ENCODE data around the gene CXCL1.
"Not testable (repeated sequence)": the region's sequence is repeated elsewhere in the genome, so short reads cannot be mapped to it uniquely, and the experiment has no call there.

CXCL1 gene

DNA sequence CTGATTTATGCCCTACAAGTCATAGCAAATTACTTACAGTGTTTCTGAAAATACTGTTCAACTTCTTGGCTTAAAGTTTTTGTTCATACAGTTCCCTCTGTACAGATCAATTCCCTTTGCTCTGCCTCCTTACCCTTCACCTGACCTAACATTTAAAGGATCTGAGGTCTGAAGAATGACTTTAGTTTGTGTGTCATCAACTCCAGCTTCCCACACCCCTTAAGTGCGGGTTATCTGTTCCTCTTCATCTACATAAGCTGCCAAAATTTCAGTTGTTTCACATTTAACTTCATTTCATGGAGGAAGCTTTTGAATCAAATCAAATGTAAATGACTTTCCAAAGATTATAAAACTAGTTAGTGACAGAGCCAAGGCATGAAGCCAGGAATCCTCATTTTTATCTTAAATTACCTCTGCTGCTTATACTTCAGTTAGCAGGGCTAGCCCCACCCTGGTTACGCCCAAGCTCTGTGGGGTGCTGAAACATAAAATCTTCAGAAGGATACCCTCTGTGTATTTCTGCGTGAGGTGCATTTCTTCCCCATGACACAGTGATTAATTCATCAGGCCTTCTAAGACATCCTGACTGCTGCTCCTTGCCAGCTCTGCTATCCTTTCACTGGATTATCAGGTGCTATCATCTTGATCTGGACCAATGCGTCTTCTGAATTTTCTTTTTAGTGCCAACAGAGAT, 16.5 kb downstream of the CXCL1 start:
- no peak for DNase-seq

DNA sequence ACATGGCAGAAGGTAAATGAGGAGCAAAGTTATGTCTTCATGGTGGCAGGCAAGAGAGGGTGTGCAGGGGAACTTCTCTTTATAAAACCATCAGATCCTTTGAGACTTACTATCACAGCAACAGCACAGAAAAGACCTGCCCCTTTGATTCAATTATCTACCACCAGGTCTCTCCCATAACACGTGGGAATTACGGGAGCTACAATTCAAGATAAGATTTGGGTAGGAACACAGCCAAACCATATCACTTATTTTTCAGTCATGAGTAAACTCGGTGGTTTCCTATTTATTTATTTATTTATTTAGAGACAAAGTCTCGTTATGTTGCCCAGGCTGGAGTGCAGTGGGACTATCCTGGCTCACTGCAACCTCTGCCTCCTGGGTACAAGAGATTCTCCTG, 22.1 kb downstream of the CXCL1 start:
- DNase-seq: no peak

DNA sequence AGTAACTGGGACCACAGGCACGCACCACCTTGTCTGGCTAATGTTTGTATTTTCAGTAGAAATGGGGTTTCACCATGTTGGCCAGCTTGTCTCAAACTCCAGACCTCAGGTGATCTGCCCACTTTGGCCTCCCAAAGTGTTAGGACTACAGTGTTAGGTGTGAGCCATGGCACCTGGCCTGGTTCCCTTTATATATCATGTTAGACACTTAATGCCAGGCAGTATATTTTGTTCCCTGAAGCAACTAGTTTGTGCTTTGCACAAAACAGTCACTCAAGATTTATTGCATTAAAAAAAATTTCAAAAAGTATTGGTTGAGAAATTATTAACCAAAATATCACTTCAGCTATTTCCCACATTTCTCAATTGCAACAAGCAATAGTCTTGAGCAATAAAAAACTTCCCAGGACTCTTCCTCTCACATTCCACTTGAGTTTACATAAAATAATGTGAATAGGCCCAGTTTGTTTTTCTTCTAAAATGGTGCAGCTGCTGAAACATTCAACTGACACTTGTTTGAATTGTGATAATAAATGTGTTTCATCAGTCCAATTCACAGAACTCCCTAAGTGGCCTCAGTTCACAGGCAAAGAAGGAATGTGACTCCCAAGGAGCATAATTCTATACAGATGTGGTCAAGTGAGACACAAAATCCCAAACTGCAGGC, 22.7 kb downstream of the CXCL1 start:
- DNase-seq: no peak

DNA sequence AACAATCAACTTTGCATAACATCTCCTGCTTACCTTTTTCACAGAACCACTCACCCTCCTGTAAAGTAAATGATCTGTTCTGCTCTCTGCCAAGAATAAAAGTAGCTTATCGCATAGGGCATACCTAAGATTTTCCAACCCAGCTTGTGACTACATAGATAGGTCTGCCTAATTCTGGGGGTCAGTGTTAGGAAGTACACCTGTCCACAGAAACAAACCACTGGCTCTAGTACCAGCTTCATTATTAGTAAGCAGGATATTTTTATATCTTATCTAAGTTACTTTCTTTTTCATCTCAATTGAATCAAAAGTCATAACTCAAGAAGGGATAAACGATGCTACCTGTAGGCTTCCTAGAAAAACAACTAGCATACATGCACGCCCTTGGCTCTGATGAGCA, 23.8 kb downstream of the CXCL1 start:
- DNase-seq: no peak

DNA sequence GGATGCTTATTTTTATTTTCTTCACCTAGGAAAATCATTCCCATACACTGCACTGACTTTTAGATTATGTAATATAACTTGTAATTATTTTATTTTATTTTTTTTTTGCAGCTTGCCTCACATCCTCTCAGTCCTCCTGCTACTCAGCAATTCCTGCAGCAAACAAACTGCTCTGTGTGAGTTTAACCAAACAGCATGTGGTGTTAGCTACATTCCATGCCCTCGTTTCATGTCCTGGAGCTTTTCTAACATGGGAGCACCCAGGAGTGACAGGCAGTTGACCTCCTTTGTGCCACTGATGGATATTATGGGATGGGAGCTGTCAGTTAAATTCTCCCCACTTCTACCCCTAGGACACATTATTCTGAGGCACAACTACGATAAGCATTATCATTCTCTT, 24.8 kb downstream of the CXCL1 start:
- no peak for DNase-seq

DNA sequence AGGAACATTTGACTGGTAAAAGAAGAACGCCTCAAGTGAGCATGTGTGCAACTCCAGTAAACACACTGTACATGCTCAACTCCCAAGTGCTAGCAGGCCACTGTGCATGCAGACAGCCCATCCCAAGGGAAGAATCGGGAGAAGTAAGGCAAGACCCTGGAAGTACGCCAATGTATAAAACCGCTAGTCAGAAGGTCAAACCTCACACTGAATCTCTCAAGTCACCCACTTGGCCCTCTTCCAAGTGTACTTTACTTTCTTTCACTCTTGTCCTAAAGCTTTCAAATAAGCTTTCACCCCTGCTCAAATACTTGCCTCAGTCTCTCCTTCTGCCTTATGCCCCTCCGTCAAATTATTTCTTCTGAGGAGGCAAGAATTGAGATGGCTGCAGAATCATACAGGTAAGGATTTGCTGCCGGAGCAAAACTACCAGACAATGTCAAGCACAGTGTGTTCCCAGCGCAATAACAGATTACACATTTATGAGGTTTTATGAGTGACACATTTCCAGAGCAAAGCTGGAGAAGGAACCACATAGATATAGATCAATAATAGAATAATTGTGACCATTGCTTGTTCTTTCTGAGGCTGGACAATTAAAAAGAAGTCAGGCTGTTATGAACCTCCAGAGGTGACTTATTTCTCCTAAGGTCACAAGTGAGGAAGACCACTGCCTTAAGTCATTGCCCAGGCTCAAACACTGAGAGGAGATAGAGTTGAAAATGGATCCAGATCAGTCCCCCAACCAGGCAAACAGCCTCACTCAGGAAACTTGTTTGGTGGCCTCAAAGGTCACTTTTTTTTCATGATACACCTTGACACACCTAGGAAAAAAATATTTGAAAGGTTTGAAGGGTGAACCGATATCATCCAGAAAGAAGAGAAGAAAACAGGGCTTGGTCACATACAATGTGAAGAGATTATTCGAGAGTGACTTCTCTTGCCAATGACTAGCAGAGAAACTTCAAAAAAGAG, 26.3 kb downstream of the CXCL1 start:
- no peak for DNase-seq

DNA sequence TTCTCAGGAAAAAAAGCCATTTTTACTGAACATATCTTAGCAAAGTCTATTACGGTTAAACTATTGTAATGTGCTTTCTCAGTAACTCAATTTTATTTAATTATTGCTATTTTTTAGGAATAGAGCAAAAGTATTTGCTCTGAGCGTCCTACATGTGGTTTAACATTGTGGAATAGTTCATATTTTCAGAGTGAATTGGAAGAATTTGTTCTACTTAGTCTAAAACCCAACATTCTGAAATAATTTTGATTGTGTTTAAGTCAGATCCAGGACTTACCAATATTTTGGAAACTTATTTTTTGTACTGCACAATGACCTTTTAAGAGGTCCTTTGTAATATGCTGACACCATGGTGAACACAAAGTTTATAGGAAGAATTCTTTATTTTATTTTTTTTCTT, 27.2 kb downstream of the CXCL1 start:
- no peak for DNase-seq

DNA sequence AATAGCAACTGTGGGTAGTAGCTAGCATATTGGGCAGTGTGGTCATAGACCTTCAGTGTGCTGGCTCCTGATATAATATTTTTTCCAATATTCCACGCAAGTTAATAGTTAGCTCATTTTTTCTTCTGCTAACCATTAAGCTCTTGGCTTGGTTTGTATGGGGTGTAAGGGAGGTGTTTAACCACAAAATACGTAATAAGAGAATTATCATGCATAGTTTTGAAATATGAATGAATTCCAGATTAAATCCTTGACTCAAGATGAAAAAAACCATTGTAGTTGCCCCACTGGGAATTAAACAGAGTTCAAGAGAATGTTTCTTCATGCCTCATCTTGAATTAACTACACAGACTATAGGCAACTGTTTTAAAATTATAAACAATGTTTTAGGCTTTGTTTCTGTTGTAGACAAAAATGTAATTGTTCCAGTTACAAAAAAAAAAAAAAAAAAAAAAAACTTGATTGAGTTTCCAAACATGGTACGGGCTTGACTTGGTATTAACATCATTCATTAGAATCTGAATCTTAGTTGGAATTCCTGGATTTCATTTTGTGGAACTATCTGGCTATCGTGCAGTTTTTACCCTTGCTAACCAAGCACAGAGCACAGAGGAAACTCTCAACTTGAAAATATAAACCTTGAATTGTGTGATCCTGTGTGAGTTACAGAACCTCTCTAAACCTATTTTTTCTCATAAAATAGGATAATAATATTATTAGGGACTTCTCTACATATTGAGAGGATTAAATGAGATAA, 28.4 kb downstream of the CXCL1 start:
- DNase-seq: no peak

DNA sequence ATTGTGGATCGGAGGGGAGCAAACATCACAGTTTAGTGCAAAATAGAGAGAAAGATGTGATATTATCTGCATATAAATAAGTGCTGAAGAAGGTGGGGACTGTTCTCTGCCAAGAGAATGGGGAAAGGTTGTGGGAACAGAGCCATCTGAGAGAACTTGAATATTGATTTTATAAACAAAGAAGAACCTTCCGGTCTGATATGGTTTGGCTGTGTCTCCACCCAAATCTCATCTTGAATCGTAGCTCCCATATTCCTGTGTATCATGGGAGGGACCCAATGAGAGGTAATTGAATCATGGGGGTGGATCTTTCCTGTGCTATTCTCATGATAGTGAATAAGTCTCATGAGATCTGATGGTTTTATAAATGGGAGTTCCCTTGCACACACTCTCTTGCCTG, 30.1 kb downstream of the CXCL1 start:
- DNase-seq: not testable (repeated sequence)

DNA sequence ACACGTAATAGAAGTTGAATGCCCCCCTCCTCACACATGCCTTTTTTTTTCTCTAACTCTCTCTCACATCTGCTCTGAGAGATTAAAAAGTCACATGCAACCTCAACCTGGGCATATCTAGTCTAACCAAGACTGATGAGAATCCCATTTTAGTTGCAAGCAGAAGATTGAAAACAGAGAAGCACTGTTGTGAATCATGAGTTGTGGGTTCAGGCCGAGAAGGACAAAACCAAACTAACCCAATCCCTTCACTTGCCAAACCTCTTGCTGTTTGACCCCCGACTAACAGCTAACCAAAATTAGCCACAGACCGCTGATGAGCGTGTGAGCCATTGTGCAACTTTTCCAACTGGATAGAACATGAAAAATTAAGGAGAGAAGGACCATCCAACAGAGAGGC, 31.8 kb downstream of the CXCL1 start:
- DNase-seq: no peak

DNA sequence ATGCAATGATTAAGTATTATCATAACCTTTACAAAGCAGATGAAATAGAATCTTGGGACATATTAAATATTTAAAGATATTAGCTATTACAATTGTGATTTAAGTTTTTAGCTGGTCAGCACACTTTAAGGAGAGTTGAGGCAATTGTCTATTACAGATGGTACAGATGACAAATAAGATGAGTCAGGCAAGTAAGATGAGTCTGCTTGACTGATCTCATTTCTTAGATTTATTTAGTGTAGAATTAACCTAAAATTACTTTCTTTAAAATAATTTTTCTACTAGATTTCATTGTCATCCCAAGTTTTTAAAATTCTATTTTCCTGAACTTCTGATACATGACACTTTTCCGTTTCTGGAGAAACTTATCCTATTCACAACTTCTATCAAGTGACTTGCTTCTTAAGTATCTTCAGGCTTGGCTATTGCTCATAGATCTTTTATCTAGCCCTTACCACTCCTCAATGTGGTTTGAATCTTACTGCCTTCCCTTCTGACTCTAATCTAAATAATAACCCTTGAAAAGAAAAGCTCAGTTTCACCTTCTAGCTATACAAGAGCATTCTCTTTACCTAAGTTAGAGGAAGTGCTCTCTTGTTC, 32.9 kb downstream of the CXCL1 start:
- DNase-seq: no peak

DNA sequence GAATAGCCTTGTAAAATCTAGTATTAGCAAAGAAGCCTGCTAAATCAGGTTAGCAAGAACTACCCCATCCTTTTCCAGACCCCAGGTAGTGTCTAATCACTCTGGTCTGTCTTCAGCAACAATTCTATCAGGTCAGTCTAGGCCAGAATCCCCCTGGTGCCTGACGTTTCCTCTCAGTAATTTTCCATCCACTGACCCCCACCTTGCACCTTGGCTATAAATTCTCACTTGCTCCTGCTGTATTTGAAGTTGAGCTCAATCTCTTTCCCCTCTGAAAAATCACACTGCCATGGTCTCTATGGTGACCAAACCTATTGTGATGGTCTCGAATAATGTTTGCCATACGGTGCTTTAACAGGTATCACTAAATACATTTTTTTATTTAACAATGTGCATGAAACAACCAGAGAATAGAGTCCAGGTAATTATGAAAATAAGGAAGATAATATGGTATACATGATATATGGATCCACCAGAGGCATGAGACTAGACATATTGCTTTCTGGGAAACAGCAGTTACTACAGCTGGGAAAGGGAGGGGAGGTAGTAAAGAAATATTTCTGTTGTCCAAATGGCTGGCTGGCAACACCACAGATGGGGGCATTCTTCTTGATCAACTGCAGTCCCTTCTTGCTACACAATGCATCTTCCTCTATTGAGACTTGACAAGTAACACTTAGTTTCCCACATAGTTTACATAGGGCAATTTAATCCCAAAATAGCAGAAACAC, 33.8 kb downstream of the CXCL1 start:
- no peak for DNase-seq

DNA sequence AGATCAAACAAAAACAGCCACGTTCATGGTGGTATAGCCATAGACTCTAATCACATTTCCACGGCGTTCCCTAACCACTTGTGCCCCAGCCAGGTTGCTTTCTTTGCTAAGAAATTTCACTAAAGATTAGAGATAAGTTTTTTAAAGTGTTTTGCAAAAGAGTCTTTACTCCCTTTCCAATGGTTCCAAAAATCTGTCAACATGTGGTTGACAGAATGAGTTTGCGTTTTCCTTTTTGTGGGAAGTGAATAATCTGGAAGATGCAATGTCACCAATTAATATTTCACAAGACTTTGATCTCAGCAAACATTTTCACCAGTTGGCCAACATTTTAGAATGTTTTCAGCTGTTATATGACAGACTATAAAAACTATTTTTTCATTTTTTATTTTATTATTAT, 35.3 kb downstream of the CXCL1 start:
- no peak for DNase-seq

DNA sequence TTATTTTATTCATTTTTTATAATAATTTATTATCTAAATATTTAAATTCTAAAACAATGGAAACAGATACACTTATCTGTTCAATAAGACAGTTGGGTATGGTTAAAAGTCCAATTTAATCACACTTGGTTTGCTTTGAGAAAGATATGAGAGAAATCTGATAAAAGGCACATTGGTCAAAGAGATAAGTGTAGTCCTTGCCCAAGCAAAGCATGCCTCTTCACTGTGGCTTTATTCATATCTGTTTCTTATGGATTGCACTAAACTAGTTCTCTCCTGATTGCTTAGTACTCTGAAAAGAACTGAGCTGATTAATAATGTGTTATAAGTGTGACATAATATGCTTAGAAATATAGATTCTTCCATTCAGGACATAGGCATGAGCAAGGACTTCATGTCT, 39.8 kb downstream of the CXCL1 start:
- DNase-seq: no peak

DNA sequence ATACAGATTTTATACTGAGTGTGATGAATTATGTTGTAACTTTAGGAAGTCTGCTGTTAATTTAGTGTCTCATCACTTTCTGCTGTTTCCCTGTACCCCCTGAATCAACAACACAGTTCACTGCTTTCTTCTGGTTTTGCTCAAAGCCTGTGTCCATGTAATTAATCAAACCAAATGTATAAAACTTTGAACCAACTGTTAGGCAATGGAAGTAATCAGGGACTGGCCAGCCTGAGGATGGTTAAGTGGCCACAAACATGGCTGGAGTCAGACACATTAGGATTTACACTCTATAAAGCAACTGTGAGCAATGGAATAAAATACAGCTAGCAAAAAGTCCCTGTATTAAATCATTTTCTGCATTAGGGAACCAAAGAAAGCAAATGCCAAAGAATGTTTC, 42.6 kb downstream of the CXCL1 start:
- no peak for DNase-seq

DNA sequence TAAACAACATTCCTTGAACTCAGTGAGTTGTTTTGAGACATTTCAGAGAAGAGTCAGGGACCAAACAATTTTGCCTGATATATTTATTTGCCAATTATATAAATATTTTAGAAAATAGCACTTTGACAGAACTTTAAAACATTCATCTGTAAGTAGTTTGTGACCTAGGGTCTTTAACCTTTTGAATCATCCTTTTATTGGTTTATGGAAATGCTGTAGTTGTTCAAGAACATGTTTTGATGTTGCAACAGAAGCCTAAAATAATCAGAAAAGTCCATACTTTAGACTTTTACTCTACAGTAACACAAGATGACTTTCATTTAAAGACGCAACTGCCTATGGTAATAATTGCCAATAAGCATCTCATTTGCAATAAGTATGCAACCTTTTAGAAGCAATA, 43.0 kb downstream of the CXCL1 start:
- no peak for DNase-seq

DNA sequence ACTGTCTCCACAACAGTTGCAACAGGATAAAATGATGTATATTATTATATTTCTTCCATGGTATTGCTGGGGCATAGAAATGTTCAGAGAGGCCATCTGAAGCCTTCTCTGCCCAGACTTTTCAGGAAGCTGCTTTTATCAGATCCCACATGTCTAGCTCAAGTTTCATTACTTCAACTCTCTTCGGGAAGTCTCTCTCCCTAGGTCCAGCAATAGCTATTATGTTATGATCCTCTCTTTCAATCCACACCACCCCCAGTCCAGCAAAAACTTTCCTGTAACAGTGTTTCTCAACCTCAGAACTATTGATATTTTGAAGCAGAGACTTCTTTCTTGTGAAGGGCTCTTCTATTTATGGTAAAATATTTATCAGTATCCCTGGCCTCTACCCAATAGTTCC, 44.9 kb downstream of the CXCL1 start:
- DNase-seq: no peak

DNA sequence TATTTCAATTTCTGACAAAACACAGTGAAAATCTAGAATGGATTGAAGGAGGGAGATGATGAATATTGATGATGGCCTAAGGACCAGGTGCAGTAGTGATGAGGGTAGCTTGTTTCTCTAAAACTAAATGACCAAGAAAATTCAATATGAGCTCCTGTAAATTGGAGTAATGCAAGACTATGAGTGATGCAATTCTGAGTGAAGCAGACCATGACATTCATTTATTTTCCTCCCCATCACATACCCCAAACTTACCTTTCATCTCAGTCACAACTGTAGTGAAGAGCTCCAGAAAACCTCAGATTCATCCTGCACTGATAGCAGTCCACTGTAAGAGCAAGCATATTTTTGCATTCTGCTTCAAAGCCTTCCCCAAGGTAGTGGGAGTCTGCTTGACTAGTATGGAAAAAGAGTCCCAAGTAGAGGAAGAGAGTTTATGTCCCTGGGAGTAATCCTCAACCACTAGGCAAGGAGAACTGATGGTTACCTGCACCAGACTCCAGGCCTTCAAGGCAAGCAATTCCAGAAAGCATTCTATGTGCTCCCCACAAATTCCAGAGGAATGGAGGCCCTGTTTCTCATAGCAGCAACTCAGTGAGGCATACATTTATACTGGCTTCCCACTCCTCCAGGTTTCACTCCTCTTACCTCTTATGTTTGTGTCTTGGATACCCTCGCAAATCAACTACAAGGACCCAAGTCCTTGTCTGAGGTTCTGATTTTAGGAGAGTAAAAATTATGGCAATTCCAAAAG, 47.2 kb downstream of the CXCL1 start:
- no peak for DNase-seq

DNA sequence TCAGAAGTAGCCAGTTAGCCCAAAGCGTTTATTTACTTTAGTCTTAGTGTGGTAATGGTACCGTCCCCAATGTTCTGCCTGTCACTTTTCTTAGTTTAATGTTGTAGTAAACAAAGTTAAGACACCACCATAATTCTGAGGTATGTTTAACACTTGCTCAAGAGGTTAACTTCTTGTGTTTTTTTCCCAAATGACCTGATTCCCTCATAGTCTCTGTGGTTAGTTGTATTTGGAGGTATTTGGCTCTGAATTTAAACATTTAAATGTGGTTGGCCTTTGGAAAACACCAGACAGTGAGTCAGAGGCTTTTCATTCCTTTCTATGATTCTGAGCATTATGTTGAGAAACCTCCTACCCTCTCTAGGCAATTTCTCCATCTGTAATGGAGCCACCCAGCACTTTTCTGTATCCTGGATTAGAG, 47.9 kb downstream of the CXCL1 start:
- DNase-seq: no peak

DNA sequence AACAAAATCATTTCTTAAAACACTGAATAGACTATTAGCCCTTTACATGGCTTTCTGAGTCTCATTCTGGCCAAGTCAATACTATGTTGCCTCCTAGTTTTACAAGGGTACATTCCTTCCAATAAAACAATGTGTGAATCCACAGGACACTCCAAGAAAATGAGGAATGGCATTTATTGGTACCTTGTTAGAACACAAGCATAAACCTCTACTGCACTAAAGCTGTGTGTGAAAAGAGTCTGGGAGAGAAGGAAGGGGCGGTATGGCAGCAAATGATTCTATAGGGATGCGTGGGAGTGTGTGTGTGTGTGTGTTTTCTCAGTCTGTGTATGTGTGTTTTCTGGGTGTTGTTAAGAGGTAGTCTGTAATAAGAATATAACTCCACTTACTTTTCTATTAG, 48.9 kb downstream of the CXCL1 start:
- DNase-seq: no peak

DNA sequence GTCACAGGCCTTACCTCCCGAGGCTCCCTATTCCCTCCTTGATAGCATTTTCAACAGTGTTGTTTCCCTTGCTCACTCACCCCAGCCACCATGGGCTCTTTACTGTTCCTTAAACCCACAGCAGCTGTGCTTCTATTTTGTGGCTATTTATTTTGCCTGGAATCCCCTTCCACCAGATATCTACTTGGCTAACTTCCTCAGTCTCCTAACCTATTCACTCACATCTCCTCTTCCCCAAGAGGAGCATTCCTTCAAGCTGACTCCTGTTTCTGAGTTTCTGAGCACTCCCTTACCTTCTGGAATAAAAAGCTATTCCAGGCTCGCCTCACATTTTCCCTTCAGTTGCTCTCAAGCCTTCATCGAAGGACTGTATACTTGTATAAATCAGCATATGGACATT, 50.5 kb downstream of the CXCL1 start:
- no peak for DNase-seq
